CD4-positive, alpha-beta T cell (primary cell): ENCODE data around the gene HMCN1. TPM values are rescaled to one million over a fixed set of nuclear protein-coding genes. Genes with fewer than 3 reads are reported as not detected.
"Not testable (repeated sequence)": the region's sequence is repeated elsewhere in the genome, so short reads cannot be mapped to it uniquely, and the experiment has no call there.

ENCODE experiments used
- ATAC-seq: fragments of 200-7000 bp; cut with Tn5 transposase; one replicate; pipeline ENCODE4 v1.10.0; 2022; ENCODE audit warnings: mild to moderate bottlenecking; ENCODE audit not compliant: poor library complexity
- CTCF ChIA-PET: fragments of 350-600 bp; sonication (Branson Sonifier 250); formaldehyde crosslinking; loops from one replicate; lab custom pipeline; 2021; ENCODE audit warnings: antibody characterized with exemption, inconsistent platforms; lab: Charles Lee
- POLR2A ChIA-PET: fragments of 350-600 bp; sonication (Branson Sonifier 250); formaldehyde crosslinking; loops from one replicate; lab custom pipeline; 2021; ENCODE audit warnings: antibody characterized with exemption, inconsistent platforms; lab: Charles Lee
- DNase-seq, 14 experiments: peaks; one replicate each; pipeline ENCODE4 v3.0.0-alpha.2; 2013 to 2020; ENCODE audit warnings: mixed read lengths in 2 of 14
- H3K27ac ChIP-seq, 2 donors: one replicate each; pipeline versions ENCODE4 v1.5.1 to v1.7.0; 2013; ENCODE audit warnings: low read length in 2 of 2, low read depth in 1 of 2, mild to moderate bottlenecking in 1 of 2
- H3K27me3 ChIP-seq, 2 experiments: 1 replicate in 1 of 2; 2 replicates in 1 of 2; pipeline versions ENCODE4 v1.6.1 to v1.7.0; 2013; ENCODE audit warnings: low read length in 2 of 2, control low read depth in 1 of 2, mild to moderate bottlenecking in 1 of 2, moderate library complexity in 1 of 2; ENCODE audit not compliant: insufficient read depth in 2 of 2, control insufficient read depth in 1 of 2
- H3K36me3 ChIP-seq: one replicate; pipeline ENCODE4 v1.6.1; 2013; ENCODE audit warnings: low read length, control low read depth; ENCODE audit not compliant: insufficient read depth
- H3K4me1 ChIP-seq: one replicate; pipeline ENCODE4 v1.6.1; 2013; ENCODE audit warnings: low read length, control low read depth; ENCODE audit not compliant: insufficient read depth
- H3K4me3 ChIP-seq: one replicate; pipeline ENCODE4 v1.5.1; 2013; ENCODE audit warnings: mild to moderate bottlenecking, low read length, moderate library complexity
- H3K9me3 ChIP-seq, 2 experiments: 1 replicate in 1 of 2; 2 replicates in 1 of 2; pipeline versions ENCODE4 v1.6.1 to v1.7.0; 2013; ENCODE audit warnings: low read length in 2 of 2, mild to moderate bottlenecking in 2 of 2, control low read depth in 1 of 2, moderate library complexity in 1 of 2; ENCODE audit not compliant: control insufficient read depth in 1 of 2, insufficient read depth in 1 of 2
- H3K27ac Mint-ChIP-seq: one replicate; pipeline ENCODE4 v1.8.0; 2020; ENCODE audit warnings: mixed read lengths
- H3K27me3 Mint-ChIP-seq: one replicate; pipeline ENCODE4 v1.8.0; 2021; ENCODE audit warnings: mixed read lengths
- H3K36me3 Mint-ChIP-seq: one replicate; pipeline ENCODE4 v1.8.0; 2021; ENCODE audit warnings: low read depth, mixed read lengths
- H3K4me1 Mint-ChIP-seq: one replicate; pipeline ENCODE4 v1.8.0; 2021; ENCODE audit warnings: low read depth, mixed read lengths
- H3K4me3 Mint-ChIP-seq: one replicate; pipeline ENCODE4 v1.8.0; 2020; ENCODE audit warnings: mild to moderate bottlenecking, mixed read lengths
- H3K9me3 Mint-ChIP-seq: one replicate; pipeline ENCODE4 v1.8.0; 2020; ENCODE audit warnings: mixed read lengths
- intact Hi-C, 2 experiments: fragments of 100-400 bp; cut with DNase I in 1 of 2; cut with micrococcal nuclease in 1 of 2; formaldehyde crosslinking; loops; one replicate each; pipeline versions ENCODE4 v1.15.1 to v1.9.0; 2023 to 2025; cut with DNase I, micrococcal nuclease
- total RNA-seq, 174 experiments: library from RNA in 2 of 174; stranded (reverse) in 2 of 174; gene quantifications; one replicate each; pipeline ENCODE4 v1.2.3 and lab custom pipeline; 2021 to 2026
- TF ChIP-seq, protein P1 (sequence below): fragments of 200-600 bp; IDR thresholded peaks from one replicate; pipeline ENCODE4 v1.8.0; 2022; ENCODE audit warnings: antibody characterized with exemption, mild to moderate bottlenecking

HMCN1 gene
- total RNA-seq, 2 experiments from 2014 or later: 0.14 TPM

DNA sequence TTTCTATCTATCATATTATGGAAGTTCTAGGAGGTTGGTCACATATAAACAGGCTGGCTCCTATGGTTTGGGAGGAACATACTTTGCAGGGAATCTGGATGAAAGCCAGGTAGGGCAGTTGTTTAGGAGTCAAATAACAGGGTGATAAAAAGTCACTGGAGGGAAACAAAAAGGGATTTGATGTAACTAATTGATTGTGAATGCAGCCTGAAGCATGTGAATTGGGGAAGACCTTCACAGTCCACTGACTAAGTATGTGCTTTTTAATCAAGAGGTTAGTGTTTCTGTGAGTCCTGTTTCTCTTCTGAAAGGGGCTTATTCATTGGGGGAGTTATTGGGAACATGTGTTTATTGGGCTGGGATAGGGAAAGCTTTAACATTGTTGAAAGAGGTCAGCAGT lies 41.3 kb downstream of the HMCN1 start:
- ChIA-PET POLR2A (no interaction called here), CTCF (no interaction called here)
- intact Hi-C loops: no loop called here
- Mint-ChIP-seq H3K36me3 (no peaks in the 10 kb centered on the region), H3K9me3 (no peaks in the 10 kb centered on the region), H3K4me3 (no peak overlapping the region), H3K27me3 (peaks cover 5% of the 10 kb centered on the region), H3K27ac (no peak overlapping the region), H3K4me1 (no peaks in the 10 kb centered on the region)
- no peak for DNase-seq
- no peaks in the 10 kb centered on the region for H3K4me1 ChIP-seq
- TF ChIP-seq, protein P1, sequence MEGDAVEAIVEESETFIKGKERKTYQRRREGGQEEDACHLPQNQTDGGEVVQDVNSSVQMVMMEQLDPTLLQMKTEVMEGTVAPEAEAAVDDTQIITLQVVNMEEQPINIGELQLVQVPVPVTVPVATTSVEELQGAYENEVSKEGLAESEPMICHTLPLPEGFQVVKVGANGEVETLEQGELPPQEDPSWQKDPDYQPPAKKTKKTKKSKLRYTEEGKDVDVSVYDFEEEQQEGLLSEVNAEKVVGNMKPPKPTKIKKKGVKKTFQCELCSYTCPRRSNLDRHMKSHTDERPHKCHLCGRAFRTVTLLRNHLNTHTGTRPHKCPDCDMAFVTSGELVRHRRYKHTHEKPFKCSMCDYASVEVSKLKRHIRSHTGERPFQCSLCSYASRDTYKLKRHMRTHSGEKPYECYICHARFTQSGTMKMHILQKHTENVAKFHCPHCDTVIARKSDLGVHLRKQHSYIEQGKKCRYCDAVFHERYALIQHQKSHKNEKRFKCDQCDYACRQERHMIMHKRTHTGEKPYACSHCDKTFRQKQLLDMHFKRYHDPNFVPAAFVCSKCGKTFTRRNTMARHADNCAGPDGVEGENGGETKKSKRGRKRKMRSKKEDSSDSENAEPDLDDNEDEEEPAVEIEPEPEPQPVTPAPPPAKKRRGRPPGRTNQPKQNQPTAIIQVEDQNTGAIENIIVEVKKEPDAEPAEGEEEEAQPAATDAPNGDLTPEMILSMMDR: no peak
- H3K27me3 ChIP-seq: no peaks in the 10 kb centered on the region
- no peaks in the 10 kb centered on the region for H3K36me3 ChIP-seq
- no peak overlapping the region for H3K4me3 ChIP-seq
- ATAC-seq: no peak
- no peak overlapping the region for H3K27ac ChIP-seq
- no peaks in the 10 kb centered on the region for H3K9me3 ChIP-seq

GRCh38 chr1:185776522-185776921 lies 42.3 kb downstream of the HMCN1 start:
- H3K4me3 Mint-ChIP-seq: no peak overlapping the region
- Histone ChIP-seq H3K27ac (no peak overlapping the region), H3K4me3 (no peak overlapping the region), H3K27me3 (no peaks in the 10 kb centered on the region), H3K36me3 (no peaks in the 10 kb centered on the region), H3K9me3 (no peaks in the 10 kb centered on the region), H3K4me1 (no peaks in the 10 kb centered on the region)
- no peaks in the 10 kb centered on the region for H3K36me3 Mint-ChIP-seq
- no peaks in the 10 kb centered on the region for H3K4me1 Mint-ChIP-seq
- peaks cover 3% of the 10 kb centered on the region for H3K9me3 Mint-ChIP-seq
- CTCF ChIA-PET: interaction anchor here (0.7 kb wide), 1 partner anchor 1197 kb away, joined by 3 read pairs; no protein-coding TSS in a partner anchor
- H3K27ac Mint-ChIP-seq: no peak overlapping the region
- no peak for ATAC-seq
- no peak for DNase-seq
- TF ChIP-seq, protein P1: no peak
- peaks cover 7% of the 10 kb centered on the region for H3K27me3 Mint-ChIP-seq
- intact Hi-C loops: no loop called here
- POLR2A ChIA-PET: no interaction called here

- H3K4me1 ChIP-seq, CTCF ChIA-PET, H3K36me3 ChIP-seq, DNase-seq, H3K9me3 Mint-ChIP-seq, H3K27me3 ChIP-seq, H3K27ac ChIP-seq, H3K4me3 ChIP-seq, ATAC-seq, intact Hi-C loops, H3K9me3 ChIP-seq, H3K27ac Mint-ChIP-seq, POLR2A ChIA-PET, H3K4me1 Mint-ChIP-seq, H3K4me3 Mint-ChIP-seq, H3K36me3 Mint-ChIP-seq: not testable (repeated sequence)
- peaks cover 18% of the 10 kb centered on the region for H3K27me3 Mint-ChIP-seq
Measured at GRCh38 chr1:185783860-185784259, 49.7 kb downstream of the HMCN1 start.

DNA sequence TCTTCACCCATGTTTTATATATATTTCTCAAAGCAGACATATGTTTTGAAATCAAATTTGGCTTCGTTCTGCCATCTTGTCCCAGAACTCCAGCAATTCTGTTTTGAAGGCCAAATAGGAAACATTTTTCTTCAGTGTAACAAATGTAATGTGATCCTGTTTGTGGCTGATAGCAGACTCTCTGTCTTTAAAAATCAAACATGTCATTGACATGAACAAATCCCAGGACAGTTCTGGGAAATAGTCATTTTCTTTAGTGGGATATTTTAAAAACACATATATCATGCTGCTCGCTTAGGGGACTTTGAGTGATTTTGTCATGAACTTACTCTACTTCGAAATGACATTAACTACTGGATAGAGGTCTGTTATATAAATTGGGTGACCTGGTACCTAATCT lies 51.4 kb downstream of the HMCN1 start:
- H3K4me3 ChIP-seq: no peak overlapping the region
- ChIA-PET CTCF (no interaction called here), POLR2A (no interaction called here)
- TF ChIP-seq, protein P1: no peak
- Mint-ChIP-seq H3K36me3 (no peaks in the 10 kb centered on the region), H3K9me3 (peaks cover 6% of the 10 kb centered on the region), H3K4me1 (no peaks in the 10 kb centered on the region), H3K27me3 (peaks cover 18% of the 10 kb centered on the region), H3K27ac (no peak overlapping the region), H3K4me3 (no peak overlapping the region)
- H3K4me1 ChIP-seq: no peaks in the 10 kb centered on the region
- ATAC-seq (no peak), DNase-seq (no peak)
- H3K27me3 ChIP-seq: no peaks in the 10 kb centered on the region
- H3K36me3 ChIP-seq: no peaks in the 10 kb centered on the region
- H3K9me3 ChIP-seq: no peaks in the 10 kb centered on the region
- H3K27ac ChIP-seq: no peak overlapping the region
- intact Hi-C loops: no loop called here
